GF-D8 (cell line): Measurements from ENCODE around the gene PRRT1.
"Not testable (repeated sequence)": the region's sequence is repeated elsewhere in the genome, so short reads cannot be mapped to it uniquely, and the experiment has no call there.

Experiments used
- DNase-seq: peaks from one replicate; lab custom pipeline; 2025; lab: John Stamatoyannopoulos, UW

Gene PRRT1

GRCh38 chr6:32151863-32152768 is at the start of gene PRRT1:
PRRT1 (minus strand) TSS chr6:32151939; CDS start chr6:32151827, 112 bp downstream.
- DNase-seq, result no peak

DNA sequence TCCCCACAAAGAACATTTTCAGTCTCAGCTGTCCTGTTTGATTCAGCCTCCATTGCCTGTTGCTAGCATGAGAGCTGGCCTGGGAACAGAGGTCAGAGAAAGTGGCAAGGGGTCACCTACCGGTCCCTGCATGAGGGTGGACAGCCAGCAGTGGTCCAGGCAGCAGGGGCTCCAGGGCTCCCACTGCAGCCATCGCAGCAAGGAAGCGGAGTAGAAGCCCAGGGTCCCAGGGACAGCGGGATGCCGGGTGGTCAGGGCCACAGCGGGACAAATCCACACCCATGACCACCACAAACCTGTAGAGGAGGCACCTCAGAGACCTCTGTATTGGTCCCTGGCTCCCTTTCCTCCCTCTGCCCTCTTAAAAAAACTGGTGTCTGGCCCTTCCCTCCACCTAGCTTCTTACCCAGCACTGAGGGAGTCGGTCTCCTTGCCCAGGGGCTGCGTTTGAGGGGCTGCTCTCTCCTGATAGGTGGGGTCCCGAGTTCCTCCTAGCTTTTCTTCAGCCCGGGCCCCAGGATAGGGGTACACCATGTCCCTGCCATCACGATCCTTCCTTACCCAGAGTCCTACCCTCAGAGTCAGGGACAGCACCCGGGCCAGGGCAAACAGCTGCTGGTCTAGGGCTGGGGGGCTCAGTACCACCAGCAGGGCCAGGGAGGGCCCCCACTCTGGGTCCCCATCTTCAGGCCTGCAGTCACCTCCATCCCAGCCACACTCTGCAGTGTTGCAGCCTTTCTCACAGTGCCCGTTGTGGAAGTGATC is 49.2 kb upstream of the PRRT1 start:
- DNase-seq, result no peak

DNA sequence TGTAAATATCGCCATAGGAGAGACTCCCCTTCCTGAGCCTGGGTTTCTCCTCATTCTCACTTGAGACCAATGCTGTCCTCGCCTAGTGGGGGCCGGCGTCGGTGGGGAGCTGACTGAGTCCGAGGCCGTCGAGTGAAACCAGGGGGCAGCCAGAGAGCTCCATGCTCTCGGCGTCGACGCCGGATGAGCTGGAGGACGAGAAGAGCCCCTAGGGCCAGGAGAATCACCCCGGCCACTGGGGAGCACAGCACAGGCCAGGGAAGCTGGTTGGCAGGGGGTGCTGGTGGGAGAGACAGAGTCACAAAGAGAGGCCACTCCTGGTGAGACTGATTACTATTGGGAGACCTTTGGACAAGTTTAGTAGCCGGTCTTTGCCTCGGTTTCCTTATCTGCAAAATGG is 47.1 kb upstream of the PRRT1 start:
- DNase-seq, result no peak

- no peak for DNase-seq
Measured at GRCh38 chr6:32198345-32198696, 46.6 kb upstream of the PRRT1 start.

- no peak for DNase-seq
Measured at GRCh38 chr6:32196682-32197616, 45.2 kb upstream of the PRRT1 start.

DNA sequence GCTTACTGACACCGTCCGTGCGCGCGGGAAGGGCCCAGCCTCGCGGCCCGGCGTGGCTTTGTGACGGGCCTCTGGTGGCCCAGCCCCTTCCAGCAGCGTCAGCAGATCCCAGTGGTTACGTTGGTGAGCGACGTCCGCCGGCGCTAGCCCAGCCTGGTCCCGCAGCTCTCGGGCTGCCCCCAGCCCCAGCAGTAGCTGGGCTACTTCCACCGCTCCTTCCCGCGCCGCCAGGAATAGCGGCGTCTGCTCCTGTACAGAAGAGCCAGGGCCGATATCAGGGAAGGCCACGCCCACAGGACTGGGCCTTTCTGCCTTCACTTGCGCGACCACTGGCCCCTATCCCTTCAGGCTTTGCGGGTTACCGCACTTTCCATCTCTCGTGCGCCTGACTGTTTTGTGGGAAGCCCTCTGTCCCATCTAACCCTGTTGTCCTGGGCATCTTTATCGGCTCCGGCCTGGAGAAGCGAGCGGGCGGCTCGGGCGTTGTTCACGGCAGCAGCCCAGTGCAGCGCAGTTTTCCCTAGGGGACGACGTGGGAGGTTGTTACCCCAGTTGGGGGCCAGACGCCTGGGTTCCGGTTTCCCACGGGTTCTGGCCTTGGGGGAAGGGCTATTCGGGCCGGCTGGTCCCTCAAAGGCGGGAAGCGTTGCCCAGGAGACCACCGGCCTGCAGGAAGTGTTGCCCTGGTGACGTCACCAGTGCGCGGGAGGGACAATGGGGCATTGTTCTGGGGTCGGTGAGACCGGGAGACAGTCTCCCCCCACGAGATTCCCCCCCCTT is 44.4 kb upstream of the PRRT1 start:
- peak; percentile 24 for DNase-seq

GRCh38 chr6:32195652-32195901 is 43.8 kb upstream of the PRRT1 start:
- DNase-seq, result peak; percentile 99

GRCh38 chr6:32194825-32195651 is 43.3 kb upstream of the PRRT1 start:
- peak; percentile 22 for DNase-seq

- no peak for DNase-seq
Measured at GRCh38 chr6:32194388-32194787, 42.6 kb upstream of the PRRT1 start.

GRCh38 chr6:32193096-32193495 is 41.4 kb upstream of the PRRT1 start:
- not testable (repeated sequence) for DNase-seq

- DNase-seq, result peak; percentile 62
Measured at GRCh38 chr6:32192608-32193039, 40.9 kb upstream of the PRRT1 start, which contains the start of gene GPSM3. GPSM3 (minus strand) TSS chr6:32192643; CDS start chr6:32192513, 130 bp downstream.

- DNase-seq, result no peak
Measured at GRCh38 chr6:32191696-32192607, 40.2 kb upstream of the PRRT1 start.

DNA sequence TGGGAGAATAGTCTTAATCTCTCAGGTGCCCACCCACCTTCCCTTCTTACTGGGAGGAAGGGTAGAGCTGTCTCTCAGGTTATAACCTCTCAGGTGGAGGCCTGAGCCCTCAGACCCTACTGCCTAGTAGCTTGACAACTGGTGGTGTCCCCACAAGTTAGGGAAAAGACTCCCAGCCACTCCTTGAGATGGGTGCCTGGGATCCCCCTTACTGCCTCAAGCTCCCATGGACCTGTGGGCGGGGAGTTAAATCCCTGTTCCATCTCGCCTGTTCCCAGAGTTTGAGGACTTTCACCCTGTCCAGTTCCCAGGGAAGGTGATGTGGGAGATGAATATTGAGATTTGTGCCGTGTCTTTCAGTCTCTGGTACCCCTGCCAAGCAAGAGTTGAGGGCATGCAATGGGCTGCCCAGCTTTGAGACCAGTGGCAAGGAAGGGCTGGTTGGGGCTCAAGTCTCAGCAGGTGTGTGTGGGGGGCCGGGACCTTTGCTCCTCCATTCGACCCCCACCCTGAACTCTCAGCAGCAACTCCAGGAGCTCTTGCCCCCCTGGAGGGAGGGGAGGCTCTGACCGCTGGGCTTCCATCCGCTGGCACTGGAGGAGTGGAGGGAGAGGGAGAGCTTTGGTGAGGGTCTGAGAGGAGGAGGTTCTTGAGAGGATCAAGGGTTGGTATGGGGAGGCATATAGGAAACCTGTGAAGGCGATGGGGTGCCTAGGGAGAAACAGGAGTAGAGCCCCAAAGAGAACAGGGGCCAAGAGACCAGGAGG is 39.4 kb upstream of the PRRT1 start:
- no peak for DNase-seq

DNA sequence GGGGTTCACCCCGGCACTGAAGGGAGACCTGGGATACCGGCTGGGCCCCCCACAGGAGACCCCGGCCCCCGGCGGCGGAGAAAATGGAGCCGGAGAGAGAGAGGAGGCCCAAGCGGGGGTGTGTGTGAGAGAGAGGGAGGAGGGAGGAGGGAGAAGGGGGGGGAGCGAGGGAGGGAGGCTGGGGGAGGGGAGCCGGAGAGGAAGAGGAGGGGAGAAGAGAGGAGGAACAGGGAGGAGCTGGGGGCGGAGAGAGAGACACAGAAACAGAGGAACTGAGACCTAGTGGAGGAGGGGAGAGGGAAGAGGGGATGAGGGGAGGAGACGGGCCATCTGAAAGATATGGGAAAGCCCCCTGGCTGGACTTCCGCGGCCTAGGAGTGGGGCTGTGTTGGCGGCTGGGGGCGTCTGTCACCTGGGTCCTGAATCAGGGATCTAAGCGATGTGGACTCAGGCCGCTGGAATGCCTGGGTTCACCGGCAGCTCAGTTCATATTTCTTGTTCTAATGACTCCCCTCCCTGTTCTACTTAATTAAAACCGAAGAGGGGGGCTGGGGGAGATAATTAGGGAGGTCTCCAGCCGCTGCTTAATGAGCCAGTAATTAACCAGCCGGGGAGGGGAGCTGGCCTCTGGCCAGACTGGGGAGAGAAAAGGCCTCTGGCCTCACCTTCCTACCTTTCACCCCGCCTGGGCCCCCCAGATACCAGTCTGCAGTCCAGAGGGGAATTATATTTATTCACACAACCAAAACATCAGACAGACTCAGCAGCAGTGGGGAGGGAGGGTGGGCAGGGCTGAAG is 38.5 kb upstream of the PRRT1 start, which contains the start of gene PBX2:
PBX2 (minus strand) TSS at position 149 of the 798 bp plus-strand sequence. CDS start 287 bp downstream, outside the sequence.
- peak; percentile 87 for DNase-seq

DNA sequence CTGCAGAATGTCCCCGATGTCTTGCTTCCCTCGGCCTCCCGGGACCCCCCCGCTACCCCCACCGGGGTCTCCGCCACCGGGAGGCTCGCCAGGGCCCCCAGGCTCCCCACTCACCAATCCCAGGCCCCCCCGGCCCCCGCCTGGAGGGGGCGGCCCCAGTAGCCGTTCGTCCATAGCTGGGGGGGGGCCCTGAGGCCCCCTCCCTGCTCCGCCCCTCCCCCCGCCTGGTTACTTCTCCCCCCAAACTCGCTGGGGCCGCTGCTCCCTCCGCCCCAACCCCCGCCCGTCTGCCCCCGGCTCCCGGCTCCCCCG is 38.0 kb upstream of the PRRT1 start:
- no peak for DNase-seq

- no peak for DNase-seq
Measured at GRCh38 chr6:32189069-32189741, 37.5 kb upstream of the PRRT1 start.

DNA sequence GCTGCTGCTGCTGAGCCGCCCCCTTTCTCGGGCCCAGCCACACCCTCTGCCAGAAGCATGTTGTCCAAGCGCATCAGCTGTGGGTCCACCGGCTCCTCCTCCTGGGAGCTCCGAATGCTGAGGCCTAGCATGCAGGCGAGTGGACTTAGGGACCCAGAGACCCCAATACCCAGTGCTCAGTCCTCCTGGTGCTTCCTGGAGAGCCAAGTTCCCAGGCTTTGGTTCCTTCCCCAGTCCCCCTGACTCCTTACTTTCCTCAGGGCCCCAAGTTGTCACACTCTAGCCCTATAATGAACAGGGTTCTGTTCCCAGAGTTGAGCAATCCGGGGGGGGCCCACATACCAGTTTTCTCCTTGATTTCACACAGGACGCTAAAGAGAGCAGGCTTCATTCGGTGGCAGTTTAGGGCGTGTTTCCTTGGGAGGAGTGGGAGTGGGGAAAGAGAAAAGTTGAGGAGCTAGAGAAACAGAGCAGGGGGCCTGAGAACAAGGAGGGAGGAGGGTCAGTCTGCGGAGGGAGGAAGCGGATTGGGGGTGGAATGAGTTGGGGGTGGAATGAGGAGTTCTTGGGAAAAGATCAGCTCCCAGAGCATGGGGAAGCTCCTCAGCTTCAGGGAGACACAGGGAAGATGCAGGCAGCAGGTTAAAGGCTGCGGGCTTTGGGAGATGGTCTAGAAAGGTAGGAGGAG is 36.8 kb upstream of the PRRT1 start:
- DNase-seq, result no peak
